ENCODE data around the gene CT55.
"Not testable (repeated sequence)": the region's sequence is repeated elsewhere in the genome, so short reads cannot be mapped to it uniquely, and the experiment has no call there.

CT55 gene

GRCh38 chrX:135170877-135171519 lies at the start of gene CT55:
Gene CT55 (minus strand): TSS chrX:135171398. CDS start chrX:135171171, 227 bp downstream.
- no peak for DNase-seq (ENCODE audit: low read depth in 1 of 2, low spot score in 1 of 2)

GRCh38 chrX:135213200-135213844 lies 42.1 kb upstream of the CT55 start:
- no peak for DNase-seq (ENCODE audit: low read depth in 1 of 2, low spot score in 1 of 2)

- not testable (repeated sequence) for DNase-seq (ENCODE audit: low read depth in 1 of 2, low spot score in 1 of 2)
Measured at GRCh38 chrX:135206427-135206826, 35.2 kb upstream of the CT55 start.

GRCh38 chrX:135200297-135200696 lies 29.1 kb upstream of the CT55 start:
- no peak for DNase-seq (ENCODE audit: low read depth in 1 of 2, low spot score in 1 of 2)

GRCh38 chrX:135194684-135195083 lies 23.5 kb upstream of the CT55 start:
- no peak for DNase-seq (ENCODE audit: low read depth in 1 of 2, low spot score in 1 of 2)

- no peak for DNase-seq (ENCODE audit: low read depth in 1 of 2, low spot score in 1 of 2)
Measured at GRCh38 chrX:135193740-135194139, 22.5 kb upstream of the CT55 start.

- DNase-seq (ENCODE audit: low read depth in 1 of 2, low spot score in 1 of 2), result no peak
Measured at GRCh38 chrX:135191838-135192237, 20.6 kb upstream of the CT55 start.

- no peak for DNase-seq (ENCODE audit: low read depth in 1 of 2, low spot score in 1 of 2)
Measured at GRCh38 chrX:135185795-135186443, 14.7 kb upstream of the CT55 start.

- DNase-seq (ENCODE audit: low read depth in 1 of 2, low spot score in 1 of 2), result no peak
Measured at GRCh38 chrX:135178636-135179035, 7.4 kb upstream of the CT55 start.

- DNase-seq (ENCODE audit: low read depth in 1 of 2, low spot score in 1 of 2), result no peak
Measured at GRCh38 chrX:135170468-135170867, 730 bp downstream of the CT55 start.

GRCh38 chrX:135169534-135169933 lies 1.7 kb downstream of the CT55 start:
- DNase-seq (ENCODE audit: low read depth in 1 of 2, low spot score in 1 of 2), result not testable (repeated sequence)

- DNase-seq (ENCODE audit: low read depth in 1 of 2, low spot score in 1 of 2), result no peak
Measured at GRCh38 chrX:135168486-135168885, 2.7 kb downstream of the CT55 start.

- DNase-seq (ENCODE audit: low read depth in 1 of 2, low spot score in 1 of 2), result not testable (repeated sequence)
Measured at GRCh38 chrX:135154688-135155087, 16.5 kb downstream of the CT55 start.

- not testable (repeated sequence) for DNase-seq (ENCODE audit: low read depth in 1 of 2, low spot score in 1 of 2)
Measured at GRCh38 chrX:135126145-135126544, 45.1 kb downstream of the CT55 start.

- not testable (repeated sequence) for DNase-seq (ENCODE audit: low read depth in 1 of 2, low spot score in 1 of 2)
Measured at GRCh38 chrX:135120056-135120576, 51.1 kb downstream of the CT55 start, which contains the start of gene ETDB. Gene ETDB (minus strand): TSS chrX:135120526. CDS start chrX:135119261, 1,265 bp downstream.

- not testable (repeated sequence) for DNase-seq (ENCODE audit: low read depth in 1 of 2, low spot score in 1 of 2)
Measured at GRCh38 chrX:135116064-135116463, 55.1 kb downstream of the CT55 start.

- no peak for DNase-seq (ENCODE audit: low read depth in 1 of 2, low spot score in 1 of 2)
Measured at GRCh38 chrX:135114392-135114791, 56.8 kb downstream of the CT55 start.

- no peak for DNase-seq (ENCODE audit: low read depth in 1 of 2, low spot score in 1 of 2)
Measured at GRCh38 chrX:135112743-135113142, 58.5 kb downstream of the CT55 start.

GRCh38 chrX:135112096-135112729 lies 59.0 kb downstream of the CT55 start:
- no peak for DNase-seq (ENCODE audit: low read depth in 1 of 2, low spot score in 1 of 2)

- DNase-seq (ENCODE audit: low read depth in 1 of 2, low spot score in 1 of 2), result no peak
Measured at GRCh38 chrX:135109554-135109953, 61.6 kb downstream of the CT55 start.

Measured in stimulated activated CD4-positive, alpha-beta T cell treated with anti-CD3 and anti-CD28 coated beads, Interleukin-15, amount 100 ng/mL, for 1 hour (primary cell).